Stimulated activated CD4-positive, alpha-beta T cell treated with anti-CD3 and anti-CD28 coated beads, TNF-alpha, amount 100 ng/mL, for 48 hours (primary cell): ENCODE results near the gene MUCL1.

ENCODE experiments used
- DNase-seq, 3 donors: peaks; one replicate each; pipeline ENCODE4 v3.0.0-alpha.2; 2020; ENCODE audit warnings: low read depth in 3 of 3

Gene MUCL1

GRCh38 chr12:54891717-54892478 is 37.6 kb downstream of the MUCL1 start:
- DNase-seq, result no peak
